Neural progenitor cell (in vitro differentiated cells): ENCODE measurements around the gene NR2F1-AS1. TPM values are rescaled to one million over a fixed set of nuclear protein-coding genes. Genes with fewer than 3 reads are reported as not detected.
A peak's percentile ranks its signal among the peaks of the same experiment; 100 is the strongest.

Experiments used
- DNase-seq: peaks from one replicate; pipeline ENCODE4 v3.0.0-alpha.2; 2016; ENCODE audit warnings: low spot score
- H2AFZ ChIP-seq: fragments of 200-600 bp; sonication (generic); replicated peaks from 2 replicates; pipeline ENCODE4 v1.6.1; 2016; ENCODE audit warnings: antibody characterized with exemption
- H3F3A ChIP-seq: fragments of 200-600 bp; sonication (generic); 2 replicates; pipeline ENCODE4 v1.6.1; 2016; ENCODE audit warnings: antibody characterized with exemption, low read depth
- H3K27ac ChIP-seq: fragments of 200-600 bp; sonication (generic); 2 replicates; pipeline ENCODE4 v1.5.1; 2016; ENCODE audit warnings: mild to moderate bottlenecking
- H3K27me3 ChIP-seq: fragments of 200-600 bp; sonication (generic); 2 replicates; pipeline ENCODE4 v1.6.1; 2016; ENCODE audit warnings: mild to moderate bottlenecking, moderate library complexity
- H3K36me3 ChIP-seq: fragments of 200-600 bp; sonication (generic); 2 replicates; pipeline ENCODE4 v1.5.1; 2016
- H3K4me1 ChIP-seq: fragments of 200-600 bp; sonication (generic); 2 replicates; pipeline ENCODE4 v1.6.1; 2016; ENCODE audit warnings: mixed run types
- H3K4me2 ChIP-seq: fragments of 200-600 bp; sonication (generic); 2 replicates; pipeline ENCODE4 v1.6.1; 2016
- H3K4me3 ChIP-seq: fragments of 200-600 bp; sonication (generic); 2 replicates; pipeline ENCODE4 v1.5.1; 2016
- H3K79me2 ChIP-seq: fragments of 200-600 bp; sonication (generic); 2 replicates; pipeline ENCODE4 v1.6.1; 2016; ENCODE audit warnings: low read depth
- H3K9ac ChIP-seq: fragments of 200-600 bp; sonication (generic); 2 replicates; pipeline ENCODE4 v1.6.1; 2016
- H3K9me3 ChIP-seq: fragments of 200-600 bp; sonication (generic); 2 replicates; pipeline ENCODE4 v1.5.1; 2016; ENCODE audit warnings: low read depth
- H4K20me1 ChIP-seq: fragments of 200-600 bp; sonication (generic); 2 replicates; pipeline ENCODE4 v1.6.1; 2016; ENCODE audit warnings: low read depth
- H3K27ac Mint-ChIP-seq: 3 replicates; pipeline ENCODE4 v1.8.0; 2021; ENCODE audit warnings: mixed read lengths
- H3K27me3 Mint-ChIP-seq: 2 replicates; pipeline ENCODE4 v1.8.0; 2022; ENCODE audit warnings: low read depth, mild to moderate bottlenecking, inconsistent platforms, moderate library complexity, mixed read lengths; ENCODE audit not compliant: insufficient read depth
- H3K36me3 Mint-ChIP-seq: 3 replicates; pipeline ENCODE4 v1.8.0; 2021; ENCODE audit warnings: mixed read lengths
- H3K4me1 Mint-ChIP-seq: 3 replicates; pipeline ENCODE4 v1.8.0; 2021; ENCODE audit warnings: mixed read lengths
- H3K4me3 Mint-ChIP-seq: 3 replicates; pipeline ENCODE4 v1.8.0; 2021; ENCODE audit warnings: mild to moderate bottlenecking, moderate library complexity, mixed read lengths
- H3K9me3 Mint-ChIP-seq: 3 replicates; pipeline ENCODE4 v1.8.0; 2020; ENCODE audit warnings: mixed read lengths
- CTCF ChIP-seq: fragments of 200-600 bp; sonication (generic); IDR thresholded peaks from 2 replicates; pipeline ENCODE4 v1.5.1; 2017; ENCODE audit warnings: antibody characterized with exemption, mild to moderate bottlenecking
- EZH2 ChIP-seq: fragments of 200-600 bp; sonication (generic); IDR thresholded peaks from 2 replicates; pipeline ENCODE4 v1.6.1; 2017; ENCODE audit warnings: antibody characterized with exemption, mild to moderate bottlenecking, moderate library complexity
- EZH2phosphoT487 ChIP-seq: fragments of 200-600 bp; sonication (generic); IDR thresholded peaks from 2 replicates; pipeline ENCODE4 v1.6.1; 2017; ENCODE audit warnings: antibody characterized with exemption
- total RNA-seq: library from RNA; depleted of rRNA; stranded (reverse); fragments of >200 nt; gene quantifications from 2 replicates; pipeline ENCODE4 v1.2.3, GENCODE V29; 2015; ENCODE audit warnings: low replicate concordance

NR2F1-AS1 gene
- total RNA-seq, 1 donor from 2014 or later = 9.3 TPM

GRCh38 chr5:93371893-93372292, 209.1 kb downstream of the NR2F1-AS1 start:
- TF ChIP-seq CTCF (no peak), EZH2 (no peak), EZH2phosphoT487 (no peak)
- H3K79me2 ChIP-seq = no peaks in the 10 kb centered on the region
- no peak overlapping the region for H3K27ac ChIP-seq
- H3K36me3 ChIP-seq = no peaks in the 10 kb centered on the region
- H4K20me1 ChIP-seq = no peaks in the 10 kb centered on the region
- no peak overlapping the region for H3K4me2 ChIP-seq
- peaks cover 3% of the 10 kb centered on the region for H3K9me3 ChIP-seq
- Mint-ChIP-seq H3K27ac (no peak overlapping the region), H3K4me3 (no peak overlapping the region), H3K36me3 (peaks cover 6% of the 10 kb centered on the region), H3K27me3 (no peaks in the 10 kb centered on the region), H3K4me1 (no peaks in the 10 kb centered on the region), H3K9me3 (peaks cover 40% of the 10 kb centered on the region)
- H3K4me3 ChIP-seq = no peak overlapping the region
- no peaks in the 10 kb centered on the region for H3F3A ChIP-seq
- no peak for DNase-seq
- no peak overlapping the region for H2AFZ ChIP-seq
- no peaks in the 10 kb centered on the region for H3K4me1 ChIP-seq
- H3K9ac ChIP-seq = no peak overlapping the region
- H3K27me3 ChIP-seq = no peaks in the 10 kb centered on the region

- H3K27ac Mint-ChIP-seq = no peak overlapping the region
- Histone ChIP-seq H3F3A (no peaks in the 10 kb centered on the region), H2AFZ (peak overlapping the region; percentile 87), H3K27me3 (no peaks in the 10 kb centered on the region), H3K36me3 (no peaks in the 10 kb centered on the region), H3K27ac (no peak overlapping the region), H3K79me2 (no peaks in the 10 kb centered on the region), H3K9ac (no peak overlapping the region), H3K4me1 (peaks cover 8% of the 10 kb centered on the region), H3K4me3 (no peak overlapping the region), H3K4me2 (no peak overlapping the region), H3K9me3 (peaks cover 3% of the 10 kb centered on the region), H4K20me1 (no peaks in the 10 kb centered on the region)
- peaks cover 5% of the 10 kb centered on the region for H3K9me3 Mint-ChIP-seq
- no peak for DNase-seq
- H3K4me1 Mint-ChIP-seq = peaks cover 6% of the 10 kb centered on the region
- no peak overlapping the region for H3K4me3 Mint-ChIP-seq
- H3K36me3 Mint-ChIP-seq = peaks cover 2% of the 10 kb centered on the region
- TF ChIP-seq CTCF (no peak), EZH2phosphoT487 (no peak), EZH2 (no peak)
- no peaks in the 10 kb centered on the region for H3K27me3 Mint-ChIP-seq
Measured at GRCh38 chr5:93364378-93364777, 216.6 kb downstream of the NR2F1-AS1 start.

- Histone ChIP-seq H3F3A (no peaks in the 10 kb centered on the region), H3K27me3 (no peaks in the 10 kb centered on the region), H4K20me1 (no peaks in the 10 kb centered on the region), H3K9me3 (no peaks in the 10 kb centered on the region), H3K4me2 (no peak overlapping the region), H3K9ac (no peak overlapping the region), H3K4me3 (no peak overlapping the region), H3K4me1 (peaks cover 8% of the 10 kb centered on the region), H3K27ac (no peak overlapping the region), H3K36me3 (no peaks in the 10 kb centered on the region), H3K79me2 (no peaks in the 10 kb centered on the region), H2AFZ (no peak overlapping the region)
- Mint-ChIP-seq H3K4me3 (no peak overlapping the region), H3K27ac (no peak overlapping the region), H3K27me3 (no peaks in the 10 kb centered on the region), H3K4me1 (peaks cover 6% of the 10 kb centered on the region), H3K9me3 (no peaks in the 10 kb centered on the region), H3K36me3 (peaks cover 3% of the 10 kb centered on the region)
- TF ChIP-seq EZH2 = no peak
- no peak for TF ChIP-seq CTCF
- TF ChIP-seq EZH2phosphoT487 = no peak
- DNase-seq = no peak
Measured at GRCh38 chr5:93360436-93361088, 220.5 kb downstream of the NR2F1-AS1 start.
